Stimulated activated CD8-positive, alpha-beta memory T cell treated with anti-CD3 and anti-CD28 coated beads, Interleukin-15, amount 100 ng/mL, for 4 hours (primary cell): ENCODE results near the gene DHRS7C.
"Not testable (repeated sequence)": the region's sequence is repeated elsewhere in the genome, so short reads cannot be mapped to it uniquely, and the experiment has no call there.

Source experiments
- DNase-seq, 2 donors: peaks; one replicate each; pipeline ENCODE4 v3.0.0-alpha.2; 2020; ENCODE audit warnings: low read depth in 2 of 2

Gene DHRS7C

GRCh38 chr17:9810100-9810949 is 18.9 kb upstream of the DHRS7C start:
- DNase-seq = no peak

DNA sequence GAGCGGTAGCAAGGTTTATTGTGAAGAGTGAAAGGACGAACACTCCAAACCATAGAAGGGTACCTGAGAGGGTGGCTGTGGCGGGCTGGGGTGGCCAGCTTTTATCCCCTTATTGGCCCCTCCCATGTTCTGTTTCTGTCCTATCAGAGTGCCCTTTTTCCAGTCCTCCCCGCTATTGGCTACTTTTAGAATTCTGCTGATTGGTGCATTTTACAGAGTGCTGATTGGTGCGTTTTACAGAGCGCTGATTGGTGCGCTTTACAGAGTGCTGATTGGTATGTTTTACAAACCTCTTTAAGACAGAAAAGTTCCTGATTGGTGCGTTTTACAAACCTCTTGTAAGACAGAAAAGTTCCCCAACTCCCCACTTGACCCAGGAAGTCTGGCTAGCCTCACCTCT is 18.0 kb upstream of the DHRS7C start:
- DNase-seq = no peak

DNA sequence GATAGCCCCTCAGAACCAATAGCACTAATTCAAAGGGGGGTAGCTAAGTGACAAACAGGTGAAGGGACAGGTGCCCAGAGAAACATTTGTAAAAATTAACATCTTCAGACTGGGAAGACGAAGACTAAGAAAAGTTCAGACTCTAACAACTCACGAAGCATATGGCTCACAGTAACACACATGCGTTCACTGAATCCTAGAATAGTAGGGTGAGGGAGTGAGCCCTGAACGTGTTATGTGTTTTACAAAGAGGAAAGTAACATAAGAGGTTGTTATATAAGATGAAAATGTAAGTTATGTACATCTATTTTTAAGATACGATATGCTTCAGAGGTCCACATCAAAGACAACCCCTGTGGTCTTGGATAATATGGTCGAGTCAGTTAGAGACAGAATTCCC is 15.3 kb upstream of the DHRS7C start:
- DNase-seq = no peak

- no peak for DNase-seq
Measured at GRCh38 chr17:9805769-9806168, 14.4 kb upstream of the DHRS7C start.

GRCh38 chr17:9802697-9803096 is 11.3 kb upstream of the DHRS7C start:
- no peak for DNase-seq

- DNase-seq = no peak
Measured at GRCh38 chr17:9802294-9802693, 10.9 kb upstream of the DHRS7C start.

GRCh38 chr17:9801505-9801904 is 10.1 kb upstream of the DHRS7C start:
- DNase-seq = no peak

- no peak for DNase-seq
Measured at GRCh38 chr17:9798724-9799123, 7.3 kb upstream of the DHRS7C start.

- no peak for DNase-seq
Measured at GRCh38 chr17:9798008-9798407, 6.6 kb upstream of the DHRS7C start.

GRCh38 chr17:9792181-9792840 is 919 bp upstream of the DHRS7C start:
- no peak for DNase-seq

DNA sequence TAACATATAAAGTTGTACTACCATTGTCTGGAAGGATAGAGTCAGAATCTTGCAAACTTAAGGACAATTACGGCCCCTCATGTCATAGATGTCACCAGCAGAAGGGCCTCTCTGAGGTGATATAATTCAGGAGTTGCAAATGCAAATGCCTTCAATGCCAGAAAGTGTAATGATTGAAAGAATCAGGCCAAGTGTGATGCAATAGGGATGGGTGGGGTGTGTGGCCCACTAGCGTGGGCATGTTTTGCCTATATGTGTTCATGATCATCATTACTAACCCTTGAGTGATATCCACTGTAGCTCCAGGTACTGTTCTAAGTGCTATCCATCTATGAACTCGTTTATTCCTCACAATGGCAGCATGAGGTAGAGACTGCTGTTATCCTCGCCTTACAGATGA is 1.1 kb downstream of the DHRS7C start:
- DNase-seq = no peak

DNA sequence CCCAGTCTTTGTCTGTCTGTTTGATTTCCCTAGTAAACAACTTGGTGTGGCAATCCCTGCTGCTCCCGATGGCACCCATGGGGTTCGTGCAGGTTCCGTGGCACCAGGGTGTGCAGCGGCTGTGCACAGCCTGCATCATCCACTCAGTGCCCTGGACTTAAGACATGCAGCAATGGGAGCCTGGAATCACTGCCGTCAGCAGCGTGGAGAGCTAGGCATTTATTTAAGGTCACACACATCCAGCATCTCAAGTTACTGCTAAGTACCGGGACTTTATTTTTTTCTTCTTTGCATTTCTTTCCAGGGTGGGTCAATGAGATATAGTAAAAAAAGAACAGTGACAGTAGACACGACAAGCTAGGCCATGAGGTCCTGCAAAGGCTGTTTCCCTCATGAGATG is 2.8 kb downstream of the DHRS7C start:
- no peak for DNase-seq

DNA sequence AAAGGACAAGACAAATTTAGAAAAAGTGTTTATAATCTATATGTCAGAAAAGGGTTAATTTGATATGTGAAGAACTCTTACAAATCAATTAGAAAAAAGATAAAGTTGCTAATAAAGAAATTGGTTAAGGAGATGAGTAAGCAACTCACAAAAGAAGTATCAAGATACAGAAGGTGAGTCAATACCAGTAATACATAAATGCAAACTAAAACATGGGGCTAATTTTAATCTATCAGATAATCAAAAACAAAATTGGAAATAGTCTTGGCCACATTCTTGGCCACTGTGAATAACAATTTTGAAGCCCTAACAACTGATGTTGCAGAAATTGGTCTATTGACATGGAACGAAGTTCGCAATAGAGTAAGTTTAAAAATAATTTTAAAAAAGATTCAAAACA is 6.8 kb downstream of the DHRS7C start:
- no peak for DNase-seq

DNA sequence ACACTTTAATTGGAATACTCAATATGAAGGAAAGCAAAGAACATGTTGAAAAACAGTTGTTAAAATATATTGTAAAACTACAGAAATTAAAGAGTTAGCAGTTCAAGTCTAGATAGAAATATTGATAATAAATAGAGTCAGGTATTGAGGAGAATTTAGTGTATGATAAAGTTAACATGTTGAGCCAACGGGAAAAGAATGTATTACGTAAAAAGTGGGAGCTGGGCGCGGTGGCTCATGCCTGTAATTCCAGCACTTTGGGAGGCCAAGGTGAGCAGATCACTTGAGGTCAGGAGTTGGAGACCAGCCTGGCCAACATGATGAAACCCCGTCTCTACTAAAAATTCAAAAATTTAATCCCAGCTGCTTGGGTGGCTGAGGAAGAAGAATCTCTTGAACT is 7.9 kb downstream of the DHRS7C start:
- not testable (repeated sequence) for DNase-seq

GRCh38 chr17:9783050-9783449 is 8.3 kb downstream of the DHRS7C start:
- no peak for DNase-seq

DNA sequence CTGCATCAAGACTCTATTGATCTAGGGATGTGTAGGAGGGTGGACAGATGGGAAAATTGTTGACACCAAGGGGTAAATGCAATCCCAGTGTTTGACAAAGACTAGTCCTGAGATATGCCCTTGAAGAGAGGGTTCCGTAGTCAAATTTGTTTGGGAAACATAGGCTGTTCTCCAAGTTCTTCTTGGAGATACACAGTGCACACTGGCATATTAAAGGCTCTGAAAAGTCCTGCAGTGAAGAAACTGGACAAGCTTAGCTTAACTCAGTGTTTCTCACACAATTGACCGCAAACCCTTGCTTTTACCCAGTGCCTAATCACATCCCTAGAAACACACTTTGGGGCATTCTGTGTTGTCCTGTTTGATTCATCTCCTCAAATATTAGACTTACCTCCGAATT is 10.8 kb downstream of the DHRS7C start:
- no peak for DNase-seq

- no peak for DNase-seq
Measured at GRCh38 chr17:9776911-9777310, 14.5 kb downstream of the DHRS7C start.

- no peak for DNase-seq
Measured at GRCh38 chr17:9772658-9773057, 18.7 kb downstream of the DHRS7C start.

GRCh38 chr17:9771465-9771864 is 19.9 kb downstream of the DHRS7C start:
- DNase-seq = no peak

DNA sequence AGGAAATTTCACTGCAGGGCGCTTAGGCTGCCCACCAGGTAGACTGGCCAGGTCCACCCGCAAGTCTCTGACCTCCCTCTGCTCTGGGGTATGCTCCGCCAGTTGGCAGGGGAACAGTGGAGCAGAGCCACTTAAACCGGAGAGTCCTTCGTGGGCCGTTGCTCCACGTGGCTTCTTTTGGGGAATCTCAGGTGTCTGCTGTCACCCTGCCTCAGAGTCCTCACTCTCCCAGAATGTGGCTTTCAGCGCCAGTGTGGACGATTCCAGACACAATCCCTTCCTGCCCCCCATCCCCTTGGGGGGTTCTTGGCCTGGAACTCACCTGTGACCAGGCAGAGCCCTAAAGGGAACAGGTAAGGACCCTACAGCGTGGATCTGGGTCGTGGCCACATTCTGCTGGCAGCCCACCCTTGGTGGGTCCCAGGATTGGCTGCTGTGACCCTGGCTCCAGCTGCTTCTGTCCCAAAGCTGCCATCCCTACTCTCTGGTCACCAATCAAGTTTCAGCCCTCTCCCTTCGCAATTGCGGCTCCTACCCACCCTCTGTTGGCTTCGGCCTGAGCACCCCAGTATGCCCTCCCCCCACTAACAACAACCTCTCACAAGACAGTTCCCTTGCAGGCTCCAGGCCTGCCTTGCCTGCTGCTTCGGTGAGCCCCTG is 22.2 kb downstream of the DHRS7C start:
- no peak for DNase-seq

DNA sequence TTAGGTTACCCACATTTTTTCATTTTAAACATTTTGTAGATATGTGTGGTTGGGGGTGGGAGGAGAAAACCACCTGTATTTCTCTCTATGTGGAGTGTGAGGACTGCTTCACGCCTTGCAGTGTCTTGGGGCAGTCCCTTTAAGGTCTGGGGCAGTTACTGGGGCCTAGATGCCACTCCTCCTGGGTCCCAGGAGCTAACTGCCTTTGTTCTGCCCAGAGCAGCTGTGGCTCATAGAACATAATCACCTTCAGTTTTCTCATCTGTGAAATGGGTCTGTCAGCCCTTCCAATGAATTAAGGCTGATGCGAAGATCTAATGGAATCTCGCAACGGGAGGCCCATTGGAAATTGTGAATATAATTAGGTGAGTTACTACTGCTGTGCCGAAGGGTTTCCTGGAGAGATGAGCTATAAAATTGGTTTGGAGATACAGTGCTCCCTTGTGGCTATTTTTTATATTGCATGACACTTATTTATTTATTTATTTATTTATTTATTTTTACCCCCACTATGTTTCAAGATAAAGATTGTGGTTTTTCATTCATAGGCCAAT is 22.9 kb downstream of the DHRS7C start:
- DNase-seq = no peak

- no peak for DNase-seq
Measured at GRCh38 chr17:9767432-9767991, 23.9 kb downstream of the DHRS7C start.
